Measurements from ENCODE around the gene EDAR. TPM values are rescaled to one million over a fixed set of nuclear protein-coding genes. Genes with fewer than 3 reads are reported as not detected.
A peak's percentile ranks its signal among the peaks of the same experiment; 100 is the strongest.

EDAR gene
- total and polyA plus RNA-seq, 2 of the 8 experiments (the other 6 are each of a cell fraction or from before 2014, with no cell fraction given), result not detected

DNA sequence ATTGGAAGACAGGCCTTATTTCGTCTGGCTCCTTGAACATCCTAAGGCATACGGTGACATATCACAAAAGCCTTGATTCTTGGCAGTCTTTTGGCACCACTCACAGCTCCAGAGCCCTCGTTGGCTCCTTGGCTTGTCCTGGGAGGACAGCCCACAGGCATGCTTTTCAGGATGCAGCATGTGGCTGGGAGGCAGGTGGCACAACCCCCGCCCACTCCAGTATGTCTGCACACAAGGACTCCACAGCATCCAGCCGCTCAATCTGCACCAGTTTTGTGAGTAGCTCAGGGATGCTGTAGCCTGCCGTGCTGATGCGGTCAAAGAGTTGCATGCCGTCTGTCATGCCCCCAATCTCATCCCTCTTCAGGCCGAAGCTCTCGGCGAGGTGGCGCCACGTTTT is 92.3 kb downstream of the EDAR start:
- Histone ChIP-seq H3K9ac (replicated peaks in 1 of 4; ENCODE audit: extremely low read depth in 1 of 4, low read depth in 3 of 4, low read length in 3 of 4) (no peak overlapping the region), H3K36me3 (ENCODE audit: control insufficient read depth in 2 of 4, insufficient read depth in 4 of 4, low read length in 3 of 4) (no peaks in the 10 kb centered on the region), H4K8ac (ENCODE audit: extremely low read depth, insufficient read depth, low read length) (no peak overlapping the region), H3K4me3 (ENCODE audit: extremely low read depth in 1 of 4, insufficient read depth in 2 of 4, low read depth in 3 of 4, low read length in 4 of 4) (no peak overlapping the region), H3K23ac (ENCODE audit: insufficient read length) (no peak overlapping the region), H3K4me2 (ENCODE audit: insufficient read depth in 1 of 2, low read depth in 2 of 2, low read length in 2 of 2) (no peak overlapping the region), H2AFZ (ENCODE audit: low read length) (no peak overlapping the region), H3K9me3 (ENCODE audit: insufficient read depth in 2 of 2, low read depth in 1 of 2, low read length in 1 of 2) (no peaks in the 10 kb centered on the region; a peak in 1 of 4 replicates), H3K4me1 (replicated peaks in 1 of 4; ENCODE audit: control insufficient read depth in 3 of 4, insufficient read depth in 4 of 4, low read length in 3 of 4) (no peaks in the 10 kb centered on the region), H3K56ac (replicated peaks; ENCODE audit: insufficient read length, low read depth, low read length) (no peak overlapping the region), H3K14ac (ENCODE audit: insufficient read length) (no peak overlapping the region), H3K27ac (ENCODE audit: low read depth, low read length) (no peak overlapping the region), H2AK5ac (ENCODE audit: low read depth, low read length) (no peak overlapping the region), H3K23me2 (ENCODE audit: low read depth, low read length) (no peaks in the 10 kb centered on the region), H2BK12ac (ENCODE audit: low read depth, low read length) (no peak overlapping the region), H4K20me1 (replicated peaks in 1 of 2; ENCODE audit: control insufficient read depth in 1 of 2, insufficient read depth in 2 of 2, low read length in 2 of 2) (no peaks in the 10 kb centered on the region), H3K79me1 (ENCODE audit: low read depth, low read length) (no peaks in the 10 kb centered on the region), H4K5ac (ENCODE audit: insufficient read length, low read depth, low read length) (no peak overlapping the region), H2BK120ac (replicated peaks; ENCODE audit: low read depth, low read length) (no peak overlapping the region), H2BK15ac (ENCODE audit: low read length) (no peak overlapping the region), H3K79me2 (ENCODE audit: control insufficient read depth in 1 of 2, insufficient read depth in 2 of 2, low read length in 2 of 2) (no peaks in the 10 kb centered on the region), H2BK5ac (ENCODE audit: low read depth, low read length) (no peak overlapping the region), H3K18ac (ENCODE audit: extremely low read depth, low read length) (no peak overlapping the region), H2BK20ac (ENCODE audit: low read length) (no peak overlapping the region), H3K4ac (replicated peaks; ENCODE audit: insufficient read length, low read depth, low read length) (no peak overlapping the region), H3K27me3 (replicated peaks in 1 of 4; ENCODE audit: control insufficient read depth in 3 of 4, extremely low read depth in 1 of 4, insufficient read depth in 3 of 4, low read length in 3 of 4) (no peaks in the 10 kb centered on the region), H4K91ac (replicated peaks; ENCODE audit: insufficient read length, low read length) (no peak overlapping the region)
- FAIRE-seq, result no peak
- DNase-seq (ENCODE audit: low read depth in 1 of 2, low spot score in 2 of 2), result no peak
- POLR2A ChIA-PET (ENCODE audit: partially characterized antibody), result interaction anchor here (1.5 kb wide), 1 partner anchor 9 kb away, joined by 4 read pairs; no protein-coding TSS in a partner anchor
- CTCF ChIA-PET (ENCODE audit: partially characterized antibody), result interaction anchor here (1.2 kb wide), 1 partner anchor 30 kb away, joined by 4 read pairs; no protein-coding TSS in a partner anchor
- TF ChIP-seq, protein P1, sequence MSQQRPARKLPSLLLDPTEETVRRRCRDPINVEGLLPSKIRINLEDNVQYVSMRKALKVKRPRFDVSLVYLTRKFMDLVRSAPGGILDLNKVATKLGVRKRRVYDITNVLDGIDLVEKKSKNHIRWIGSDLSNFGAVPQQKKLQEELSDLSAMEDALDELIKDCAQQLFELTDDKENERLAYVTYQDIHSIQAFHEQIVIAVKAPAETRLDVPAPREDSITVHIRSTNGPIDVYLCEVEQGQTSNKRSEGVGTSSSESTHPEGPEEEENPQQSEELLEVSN (IDR thresholded peaks at IDR 0.05), result peak; percentile 40; the same call in 1 of the 2 replicates
- TF ChIP-seq RXRA (IDR thresholded peaks at IDR 0.05; ENCODE audit: insufficient read depth, low read depth, low read length), result no peak
- 97% methylated on average over 13 of the region's 13 CpGs; no CpG with 5 or more reads in 1 of the 2 experiments for WGBS, 2 experiments (ENCODE audit: extremely low coverage in 1 of 2, insufficient coverage in 1 of 2, insufficient read length in 1 of 2, insufficient replicate concordance in 2 of 2, low coverage in 1 of 2, low lambda C conversion rate in 2 of 2, missing lambda C conversion rate in 1 of 2)

Data from H1 (cell line).